Liver (tissue), 3 donors: ENCODE results near the gene PLS3.

Experiments used
- CTCF ChIP-seq: fragments of 150-350 bp; IDR thresholded peaks from 2 replicates; pipeline ENCODE4 v1.5.1; 2017; ENCODE audit warnings: improper control_type of control experiment, low read depth, low read length; ENCODE audit not compliant: missing input control
- EGR1 ChIP-seq, 2 donors: IDR thresholded peaks; 2 replicates each; pipeline ENCODE4 v1.6.1; 2016 to 2018; ENCODE audit warnings: antibody characterized with exemption in 2 of 2, low read depth in 2 of 2
- GABPA ChIP-seq, 2 donors: IDR thresholded peaks in 1 of 2; conservative IDR thresholded peaks in 1 of 2; 2 replicates each; pipeline ENCODE4 v1.6.1; 2016; ENCODE audit warnings: antibody characterized with exemption in 2 of 2, mild to moderate bottlenecking in 1 of 2, moderate library complexity in 1 of 2
- MAX ChIP-seq: IDR thresholded peaks from 2 replicates; pipeline ENCODE4 v1.6.1; 2016; ENCODE audit warnings: antibody characterized with exemption
- RAD21 ChIP-seq, 2 donors: IDR thresholded peaks; 2 replicates each; pipeline ENCODE4 v1.6.1; 2016; ENCODE audit warnings: antibody characterized with exemption in 2 of 2, mild to moderate bottlenecking in 2 of 2
- REST ChIP-seq: IDR thresholded peaks from 2 replicates; pipeline ENCODE4 v1.6.1; 2016; ENCODE audit warnings: antibody characterized with exemption, mild to moderate bottlenecking
- RXRA ChIP-seq, 2 donors: IDR thresholded peaks; 2 replicates each; pipeline ENCODE4 v1.6.1; 2017 to 2018; ENCODE audit warnings: antibody characterized with exemption in 2 of 2, mild to moderate bottlenecking in 1 of 2
- TAF1 ChIP-seq: conservative IDR thresholded peaks from 2 replicates; pipeline ENCODE4 v1.6.1; 2016; ENCODE audit warnings: antibody characterized with exemption, mild to moderate bottlenecking
- YY1 ChIP-seq: IDR thresholded peaks from 2 replicates; pipeline ENCODE4 v1.6.1; 2016; ENCODE audit warnings: antibody characterized with exemption, mild to moderate bottlenecking
- ZBTB33 ChIP-seq: IDR thresholded peaks from 2 replicates; pipeline ENCODE4 v1.6.1; 2016; ENCODE audit warnings: antibody characterized with exemption
- donor health status: healthy.
- donor health status: healthy.

- no peak for TF ChIP-seq TAF1
- TF ChIP-seq EGR1 (IDR thresholded peaks at IDR 0.05; ENCODE audit: low read depth in 2 of 2): no peak
- TF ChIP-seq REST: no peak
- no peak for TF ChIP-seq CTCF
- no peak for TF ChIP-seq GABPA (IDR thresholded peaks at IDR 0.05 in 1 of 2, conservative IDR thresholded peaks at IDR 0.05 in 1 of 2)
- TF ChIP-seq YY1: no peak
- TF ChIP-seq ZBTB33: no peak
- TF ChIP-seq MAX: no peak
- no peak for TF ChIP-seq RAD21 (IDR thresholded peaks at IDR 0.05)
- TF ChIP-seq RXRA (IDR thresholded peaks at IDR 0.05): no peak
These were observed 22.6 kb downstream of the PLS3 start for GRCh38 chrX:115583496-115584004.
